Upper lobe of left lung (tissue), 6 donors: ENCODE results near the gene LRRC8E. TPM values are rescaled to one million over a fixed set of nuclear protein-coding genes. Genes with fewer than 3 reads are reported as not detected.

ENCODE experiments used
- ATAC-seq, 2 donors: fragments of 200-7000 bp; cut with Tn5 transposase; one replicate each; pipeline ENCODE4 v1.9.1; 2022; ENCODE audit warnings: mild to moderate bottlenecking in 2 of 2, moderate library complexity in 2 of 2; ENCODE audit not compliant: low FRiP score in 2 of 2
- DNase-seq, 2 donors: peaks; one replicate each; pipeline ENCODE4 v3.0.0-alpha.2; 2019 to 2020
- H3K27ac ChIP-seq, 4 donors: fragments of 200-600 bp; sonication (generic); one replicate each; pipeline ENCODE4 v1.5.1; 2016 to 2019
- H3K27me3 ChIP-seq, 4 donors: fragments of 200-600 bp; sonication (generic); one replicate each; pipeline ENCODE4 v1.5.1; 2017 to 2019
- H3K36me3 ChIP-seq, 4 donors: fragments of 200-600 bp; sonication (generic); one replicate each; pipeline ENCODE4 v1.5.1; 2016 to 2019
- H3K4me1 ChIP-seq, 4 donors: fragments of 200-600 bp; sonication (generic); one replicate each; pipeline ENCODE4 v1.5.1; 2018 to 2019
- H3K4me3 ChIP-seq, 4 donors: fragments of 200-600 bp; sonication (generic); one replicate each; pipeline ENCODE4 v1.5.1; 2017 to 2019; ENCODE audit warnings: mild to moderate bottlenecking in 2 of 4, moderate library complexity in 1 of 4
- H3K9me3 ChIP-seq, 4 donors: fragments of 200-600 bp; sonication (generic); one replicate each; pipeline ENCODE4 v1.5.1; 2018 to 2019
- EP300 ChIP-seq, 4 donors: sonication (generic); formaldehyde crosslinking; IDR thresholded peaks; one replicate each; pipeline ENCODE4 v1.5.1; 2017; ENCODE audit warnings: antibody characterized with exemption in 4 of 4, control low read depth in 2 of 4
- POLR2A ChIP-seq, 4 donors: fragments of 450-650 bp; IDR thresholded peaks; one replicate each; pipeline ENCODE4 v1.5.1; 2016 to 2017; ENCODE audit warnings: antibody characterized with exemption in 4 of 4, mild to moderate bottlenecking in 2 of 4
- POLR2AphosphoS5 ChIP-seq, 2 donors: sonication (generic); formaldehyde crosslinking; IDR thresholded peaks; one replicate each; pipeline ENCODE4 v1.5.1; 2017; ENCODE audit warnings: antibody characterized with exemption in 2 of 2
- WGBS, 2 donors: methylation state at CpG; one replicate each; pipeline ENCODE4 v1.1.5; 2017 to 2018; 5-methylcytosine and 5-hydroxymethylcytosine counted together
- total RNA-seq, 6 donors: library from RNA; depleted of rRNA in 4 of 6; stranded (reverse); fragments of >200 nt in 4 of 6; gene quantifications; one replicate each; pipeline versions ENCODE4 v1.1.0 to v1.2.1, GENCODE V29; 2016 to 2021
- TF ChIP-seq, protein P1 (sequence below), 6 experiments: fragments of 450-650 bp in 4 of 6; fragments of 200-600 bp in 2 of 6; sonication (generic) in 2 of 6; IDR thresholded peaks; one replicate each; pipeline ENCODE4 v1.5.1; 2016 to 2019; ENCODE audit warnings: antibody characterized with exemption in 6 of 6
- donor health status: DM: no; HTN: no; CAD: no; lungs with moderate emphysema.
- donor health status: DM: no; HTN: yes; CAD: no; lungs with severe emphysema.

LRRC8E gene
- total RNA-seq, 6 donors from 2014 or later, result 1.0 to 11.7 (median 6.9) TPM

DNA sequence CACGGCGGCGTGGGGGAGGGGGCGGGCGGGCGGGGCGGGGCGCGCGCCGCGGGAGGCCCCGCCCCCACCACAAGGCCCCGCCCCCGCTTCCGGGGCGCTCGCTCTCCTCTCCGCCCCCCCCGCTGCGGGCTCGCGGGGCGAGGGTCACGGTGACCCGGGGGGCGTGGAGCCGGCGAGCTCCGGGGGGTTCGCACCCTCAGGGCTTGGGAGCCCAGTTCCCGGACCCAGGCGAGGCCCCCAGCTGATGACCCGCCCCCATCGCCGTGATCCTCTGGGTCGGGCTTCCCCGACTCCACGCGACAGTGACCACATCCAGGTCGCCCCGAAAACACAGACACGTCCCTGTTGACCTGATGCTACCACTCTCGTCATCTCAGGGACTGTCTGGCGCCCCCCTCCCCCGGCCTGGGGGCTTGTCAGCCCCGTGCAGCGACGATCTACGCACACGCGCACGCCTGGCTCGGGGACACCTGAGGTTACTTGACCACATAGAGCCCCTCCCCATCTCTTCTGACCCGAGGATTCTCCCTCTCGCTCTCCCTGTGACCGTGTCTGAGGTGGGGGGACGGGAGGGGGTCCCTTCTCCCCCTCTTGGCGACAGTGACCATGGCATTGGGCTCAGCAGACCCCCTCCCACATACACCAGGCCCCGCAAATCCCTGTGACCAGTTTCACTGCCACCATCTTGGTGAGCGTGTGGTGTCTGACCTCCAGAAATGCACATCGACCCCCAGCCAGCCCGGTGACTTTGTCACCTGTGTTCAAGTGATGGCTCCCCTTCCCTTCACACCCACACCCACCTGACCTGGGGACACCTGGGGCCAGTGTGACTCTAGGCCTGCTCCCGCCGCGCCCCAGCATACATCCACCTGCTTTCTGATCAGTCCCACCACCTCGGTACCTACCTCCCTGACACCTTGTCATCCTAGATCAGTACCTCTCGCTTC lies 16.0 kb downstream of the LRRC8E start:
- Histone ChIP-seq H3K27ac (peak overlapping the region; percentile 86 to 93 (median 91)), H3K27me3 (no peaks in the 10 kb centered on the region), H3K4me1 (peaks cover 31 to 44% (median 33%) of the 10 kb centered on the region in 4 donors), H3K9me3 (no peaks in the 10 kb centered on the region), H3K4me3 (peak overlapping the region; percentile 71 to 99 (median 92)), H3K36me3 (peaks cover 0 to 22% (median 15%) of the 10 kb centered on the region in 4 donors)
- DNase-seq (peak; percentile 36 to 93), ATAC-seq (peak in 1 of 2 donors; percentile 69)
- TF ChIP-seq, protein P1, sequence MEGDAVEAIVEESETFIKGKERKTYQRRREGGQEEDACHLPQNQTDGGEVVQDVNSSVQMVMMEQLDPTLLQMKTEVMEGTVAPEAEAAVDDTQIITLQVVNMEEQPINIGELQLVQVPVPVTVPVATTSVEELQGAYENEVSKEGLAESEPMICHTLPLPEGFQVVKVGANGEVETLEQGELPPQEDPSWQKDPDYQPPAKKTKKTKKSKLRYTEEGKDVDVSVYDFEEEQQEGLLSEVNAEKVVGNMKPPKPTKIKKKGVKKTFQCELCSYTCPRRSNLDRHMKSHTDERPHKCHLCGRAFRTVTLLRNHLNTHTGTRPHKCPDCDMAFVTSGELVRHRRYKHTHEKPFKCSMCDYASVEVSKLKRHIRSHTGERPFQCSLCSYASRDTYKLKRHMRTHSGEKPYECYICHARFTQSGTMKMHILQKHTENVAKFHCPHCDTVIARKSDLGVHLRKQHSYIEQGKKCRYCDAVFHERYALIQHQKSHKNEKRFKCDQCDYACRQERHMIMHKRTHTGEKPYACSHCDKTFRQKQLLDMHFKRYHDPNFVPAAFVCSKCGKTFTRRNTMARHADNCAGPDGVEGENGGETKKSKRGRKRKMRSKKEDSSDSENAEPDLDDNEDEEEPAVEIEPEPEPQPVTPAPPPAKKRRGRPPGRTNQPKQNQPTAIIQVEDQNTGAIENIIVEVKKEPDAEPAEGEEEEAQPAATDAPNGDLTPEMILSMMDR (IDR thresholded peaks at IDR 0.05), result no peak
- TF ChIP-seq POLR2AphosphoS5 (IDR thresholded peaks at IDR 0.05) (no peak), POLR2A (IDR thresholded peaks at IDR 0.05) (no peak), EP300 (IDR thresholded peaks at IDR 0.05) (no peak)
- 24 to 31% methylated on average over 22 to 30 of the region's 68 CpGs for WGBS, 2 donors

DNA sequence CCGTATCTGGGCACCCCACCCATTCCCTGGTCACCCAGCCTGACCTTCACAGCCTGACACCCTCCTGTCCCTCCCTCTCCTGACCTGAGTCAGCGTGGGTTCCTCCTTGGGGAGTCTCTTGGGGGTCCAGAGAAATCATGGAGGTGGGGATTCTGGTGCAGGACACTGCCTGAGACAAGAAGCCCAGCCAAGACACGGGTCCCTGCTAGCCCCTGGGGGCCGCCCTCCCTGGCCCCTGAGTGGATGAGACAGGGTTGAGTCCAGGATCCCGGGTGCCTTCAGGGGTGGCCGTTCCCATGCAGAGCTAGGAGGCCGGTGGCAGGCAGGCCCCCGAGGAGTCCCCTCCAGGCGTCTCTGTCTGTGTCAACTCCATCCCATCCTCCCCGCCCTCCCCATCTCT lies 17.0 kb downstream of the LRRC8E start:
- Histone ChIP-seq H3K36me3 (peaks cover 3 to 31% (median 24%) of the 10 kb centered on the region in 4 donors), H3K9me3 (no peaks in the 10 kb centered on the region), H3K4me3 (peak overlapping the region in 2 of 4 donors; percentile 71 to 99), H3K4me1 (peaks cover 31 to 44% (median 33%) of the 10 kb centered on the region in 4 donors), H3K27ac (no peak overlapping the region), H3K27me3 (no peaks in the 10 kb centered on the region)
- ATAC-seq, result no peak
- DNase-seq, result peak in 1 of 2 donors; percentile 66
- WGBS, 2 donors, result 69 to 79% methylated on average over 8 to 10 of the region's 10 CpGs
- TF ChIP-seq POLR2AphosphoS5 (IDR thresholded peaks at IDR 0.05) (no peak), EP300 (IDR thresholded peaks at IDR 0.05) (no peak), POLR2A (IDR thresholded peaks at IDR 0.05) (no peak)
- TF ChIP-seq, protein P1 (IDR thresholded peaks at IDR 0.05), result no peak

DNA sequence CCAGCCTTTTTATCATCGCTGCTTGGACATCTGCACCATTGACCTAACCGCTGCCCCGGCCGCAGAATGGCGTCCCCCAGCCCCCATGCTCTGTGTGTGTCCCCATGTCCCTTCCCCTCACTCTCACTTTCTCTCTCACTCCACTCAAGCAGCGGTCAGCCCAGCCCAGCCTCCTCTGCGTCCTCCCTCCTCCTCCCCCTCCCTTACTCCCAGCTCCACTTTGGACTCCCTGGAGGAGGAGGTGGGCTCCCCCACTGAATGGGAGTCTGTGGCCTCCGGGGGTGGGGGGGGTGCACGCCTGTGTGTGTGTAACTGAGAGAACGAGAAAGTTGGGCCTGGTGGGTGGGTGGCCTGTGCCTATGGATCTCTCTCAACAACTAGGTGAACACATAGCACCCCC lies 17.5 kb downstream of the LRRC8E start:
- Histone ChIP-seq H3K4me3 (no peak overlapping the region), H3K36me3 (peaks cover 8 to 37% (median 30%) of the 10 kb centered on the region in 4 donors), H3K9me3 (no peaks in the 10 kb centered on the region), H3K27ac (no peak overlapping the region), H3K4me1 (peaks cover 31 to 44% (median 33%) of the 10 kb centered on the region in 4 donors), H3K27me3 (no peaks in the 10 kb centered on the region)
- ATAC-seq (no peak), DNase-seq (peak in 1 of 2 donors; percentile 60)
- no peak for TF ChIP-seq POLR2AphosphoS5 (IDR thresholded peaks at IDR 0.05)
- no peak for TF ChIP-seq EP300 (IDR thresholded peaks at IDR 0.05)
- TF ChIP-seq, protein P1 (IDR thresholded peaks at IDR 0.05), result no peak
- TF ChIP-seq POLR2A (IDR thresholded peaks at IDR 0.05), result no peak
- 86 to 87% methylated on average over 10 of the region's 10 CpGs for WGBS, 2 donors

DNA sequence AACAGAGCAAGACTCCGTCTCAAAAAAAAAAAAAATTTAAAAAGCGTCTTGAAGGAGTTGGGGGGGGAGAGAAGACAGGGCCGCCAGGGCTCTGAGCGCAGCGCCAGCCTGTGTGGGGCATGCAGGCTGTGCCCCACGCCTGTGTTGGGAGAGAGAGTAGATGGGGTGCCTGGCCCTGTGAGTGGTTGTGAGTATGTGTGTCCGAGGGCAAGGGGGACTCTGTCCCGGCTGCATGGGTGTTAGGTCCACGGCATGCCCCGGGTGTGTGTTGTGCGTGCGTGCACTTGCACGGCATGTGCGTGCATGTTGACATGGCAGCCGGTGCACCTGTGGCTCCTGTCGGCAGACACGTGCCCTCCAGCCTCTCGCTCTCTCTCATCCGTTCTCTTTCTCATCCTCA lies 18.8 kb downstream of the LRRC8E start:
- Histone ChIP-seq H3K27me3 (no peaks in the 10 kb centered on the region), H3K4me3 (no peak overlapping the region), H3K4me1 (peaks cover 30 to 43% (median 33%) of the 10 kb centered on the region in 4 donors), H3K27ac (no peak overlapping the region), H3K9me3 (no peaks in the 10 kb centered on the region), H3K36me3 (peaks cover 19 to 49% (median 42%) of the 10 kb centered on the region in 4 donors)
- DNase-seq (peak in 1 of 2 donors; percentile 61), ATAC-seq (no peak)
- 90 to 92% methylated on average over 19 of the region's 19 CpGs for WGBS, 2 donors
- no peak for TF ChIP-seq POLR2AphosphoS5 (IDR thresholded peaks at IDR 0.05)
- TF ChIP-seq EP300 (IDR thresholded peaks at IDR 0.05), result no peak

DNA sequence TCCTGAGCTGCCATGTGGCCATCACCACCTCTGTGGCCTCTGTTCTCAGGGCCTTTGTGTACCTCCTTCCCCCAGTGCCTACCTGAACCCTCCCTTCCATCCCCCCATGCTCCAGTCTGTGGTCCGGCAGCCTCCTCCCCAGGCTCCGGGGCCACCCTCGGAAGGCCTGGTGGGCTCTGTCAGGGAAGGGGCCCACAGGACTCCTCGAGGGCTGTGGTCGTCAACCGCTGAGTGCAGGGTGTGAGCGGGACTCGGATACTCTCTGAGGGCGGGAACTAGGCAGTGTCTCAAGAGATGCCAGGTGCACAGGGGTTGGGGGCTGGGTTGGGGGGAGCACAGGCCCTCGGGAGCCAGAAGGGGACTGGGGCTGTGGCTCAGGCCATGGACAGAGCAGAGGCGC lies 19.2 kb downstream of the LRRC8E start:
- Histone ChIP-seq H3K9me3 (no peaks in the 10 kb centered on the region), H3K4me1 (peaks cover 26 to 39% (median 30%) of the 10 kb centered on the region in 4 donors), H3K27ac (no peak overlapping the region), H3K36me3 (peaks cover 23 to 54% (median 46%) of the 10 kb centered on the region in 4 donors), H3K27me3 (no peaks in the 10 kb centered on the region), H3K4me3 (no peak overlapping the region)
- 86 to 95% methylated on average over 11 of the region's 11 CpGs for WGBS, 2 donors
- ATAC-seq (no peak), DNase-seq (peak in 1 of 2 donors; percentile 53)
- TF ChIP-seq, protein P1 (IDR thresholded peaks at IDR 0.05), result no peak
- no peak for TF ChIP-seq EP300 (IDR thresholded peaks at IDR 0.05)
